GM19193 (cell line): ENCODE measurements around the gene IL1RAPL2.

Experiments
- POLR2A ChIP-seq: IDR thresholded peaks from 4 replicates; pipeline ENCODE4 v1.6.1; 2011; ENCODE audit not compliant: insufficient read depth, insufficient read length; ENCODE audit errors: extremely low read depth

Gene IL1RAPL2

GRCh38 chrX:105017641-105018040 lies 451.6 kb downstream of the IL1RAPL2 start:
- no peak for TF ChIP-seq POLR2A

GRCh38 chrX:105018865-105019264 lies 452.9 kb downstream of the IL1RAPL2 start:
- TF ChIP-seq POLR2A: no peak

DNA sequence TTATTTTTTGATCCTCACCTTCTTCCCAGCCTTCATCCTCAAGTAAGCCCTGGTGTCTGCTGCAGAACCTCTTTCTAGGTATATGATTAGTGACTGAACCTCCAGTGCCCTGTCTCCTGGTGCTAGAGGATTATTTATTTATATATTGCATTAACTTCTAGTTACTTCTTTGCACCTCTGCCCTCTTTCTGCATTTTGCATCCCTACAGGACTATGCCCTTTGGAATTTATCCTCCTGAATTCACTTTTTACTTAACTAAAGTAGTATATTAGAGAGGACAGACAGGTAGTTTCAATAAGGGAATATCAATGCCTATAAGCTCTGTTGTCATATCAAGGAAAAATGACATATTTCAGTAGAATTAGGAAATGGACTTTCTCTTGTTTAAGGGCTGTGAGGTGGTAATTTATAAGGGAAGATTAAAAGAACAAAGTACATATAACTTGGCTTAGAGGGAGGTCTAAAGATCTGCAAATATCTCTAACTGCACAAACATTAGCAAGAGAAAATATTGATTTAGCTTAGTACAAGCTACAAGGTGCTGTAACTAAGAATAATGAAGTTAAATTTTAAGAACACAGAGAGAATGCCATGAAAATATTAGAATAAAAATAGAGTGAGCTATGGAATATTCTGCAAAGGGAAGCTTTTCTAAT lies 472.8 kb downstream of the IL1RAPL2 start:
- TF ChIP-seq POLR2A: no peak

DNA sequence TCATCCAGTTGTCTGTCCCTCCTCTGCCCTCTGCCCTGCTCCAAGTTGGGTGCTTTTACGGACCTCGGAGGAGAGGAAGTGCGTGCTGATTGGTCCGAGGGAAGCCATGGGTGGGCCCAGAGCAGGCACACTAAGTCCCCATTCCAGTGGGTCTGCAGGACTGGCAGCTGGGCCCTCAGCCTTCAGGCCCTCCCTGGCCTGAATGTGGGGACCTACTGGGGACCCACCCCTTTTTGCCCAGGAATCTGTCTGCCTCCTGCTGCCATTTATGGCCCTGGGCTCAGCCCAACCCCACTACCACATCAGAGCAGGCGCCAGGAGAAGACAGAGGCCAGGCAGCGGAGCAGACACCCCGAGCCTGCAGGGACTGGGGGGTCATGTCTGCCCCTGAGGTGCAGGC lies 484.9 kb downstream of the IL1RAPL2 start:
- no peak for TF ChIP-seq POLR2A

DNA sequence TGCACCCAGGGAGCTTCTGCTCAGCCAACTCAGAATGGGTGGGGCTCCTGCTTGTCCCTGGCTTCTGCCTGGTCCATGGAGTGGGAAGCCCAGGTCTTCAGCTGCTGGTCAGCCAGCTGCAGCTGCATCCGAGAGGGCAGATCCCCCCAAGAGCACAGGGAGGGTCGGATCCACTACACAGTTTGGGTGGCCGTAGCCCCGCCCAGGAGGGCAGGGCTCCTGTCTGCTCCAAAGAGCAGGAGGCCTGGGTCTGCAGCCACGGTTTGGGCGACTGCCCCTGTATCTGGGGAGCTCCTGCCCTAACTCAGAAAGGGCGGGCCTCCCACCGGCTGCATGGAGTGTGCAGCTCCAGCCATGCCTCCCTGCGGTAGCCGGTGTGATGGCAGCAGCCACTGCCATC lies 485.4 kb downstream of the IL1RAPL2 start:
- TF ChIP-seq POLR2A: no peak

DNA sequence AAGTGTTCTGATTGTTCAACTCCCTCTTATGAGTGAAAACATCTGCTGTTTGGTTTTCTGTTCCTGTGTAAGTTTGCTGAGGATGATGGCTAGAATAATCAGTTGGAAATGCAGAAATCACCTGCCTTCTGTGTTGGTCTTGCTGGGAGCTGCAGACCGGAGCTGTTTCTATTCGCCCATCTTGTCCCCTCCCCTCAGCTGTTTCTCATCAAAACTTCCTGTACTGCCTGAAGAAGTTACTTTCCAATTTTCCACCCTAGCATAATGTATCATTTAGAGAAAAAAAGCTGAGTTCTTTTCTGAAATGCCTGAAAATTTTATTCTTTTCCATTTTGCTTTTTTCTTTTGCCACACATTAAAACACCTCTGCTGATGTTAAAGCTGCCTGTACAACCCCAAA lies 486.9 kb downstream of the IL1RAPL2 start:
- no peak for TF ChIP-seq POLR2A

DNA sequence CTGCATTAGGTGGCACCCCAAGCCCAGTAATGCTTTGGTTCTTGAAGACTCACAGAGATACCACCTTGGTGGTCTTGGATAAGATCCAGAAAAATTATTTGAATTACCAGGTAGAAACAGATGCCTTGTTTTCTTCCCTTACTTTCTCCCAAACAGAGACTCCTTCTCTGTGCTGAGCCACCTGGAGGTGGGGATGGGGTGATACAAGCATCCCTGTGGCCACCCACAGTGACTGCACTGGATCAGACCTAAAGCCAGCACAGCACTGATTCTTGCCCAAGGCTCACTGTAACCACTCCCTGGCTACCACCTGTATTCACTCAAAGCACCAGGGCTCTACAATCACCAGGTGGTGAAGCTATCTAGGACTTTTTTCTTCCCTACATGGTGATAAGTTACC lies 497.7 kb downstream of the IL1RAPL2 start:
- no peak for TF ChIP-seq POLR2A

DNA sequence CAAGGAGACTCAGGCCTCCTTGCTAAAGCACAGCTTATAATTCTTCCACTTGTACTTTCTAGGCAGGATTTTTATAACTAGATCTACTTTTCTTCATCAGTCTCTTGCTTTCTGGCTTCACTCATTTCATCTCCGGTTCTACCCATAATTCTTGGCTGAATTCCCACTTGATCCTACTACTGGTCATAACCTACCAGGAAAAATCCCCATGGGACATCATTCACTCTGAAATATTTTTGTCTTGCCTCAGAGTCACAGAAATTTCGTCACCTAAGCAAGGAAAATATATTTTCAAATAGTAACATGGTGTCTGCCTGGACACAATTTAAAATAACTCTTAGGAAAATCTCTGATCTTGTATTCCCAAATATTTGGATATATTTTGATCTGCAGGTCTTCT lies 532.2 kb downstream of the IL1RAPL2 start:
- no peak for TF ChIP-seq POLR2A

DNA sequence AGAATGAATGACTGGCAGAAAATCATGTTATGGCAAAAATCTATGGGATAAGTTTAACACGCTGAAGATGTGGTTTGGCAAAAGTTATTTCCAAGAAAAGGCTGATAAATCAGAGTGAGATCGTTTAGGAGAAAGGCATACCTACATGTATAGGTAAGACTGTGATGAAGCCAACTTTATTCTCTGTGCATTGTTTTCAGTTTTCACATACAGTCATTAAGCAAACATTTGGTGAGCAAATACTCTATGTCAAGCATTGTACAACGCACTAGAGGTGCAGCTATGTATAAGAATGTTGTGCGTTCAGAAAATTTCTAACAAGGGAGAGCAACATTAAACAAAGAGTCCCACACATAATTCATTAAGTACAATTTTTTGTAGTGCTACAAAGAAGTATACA lies 532.8 kb downstream of the IL1RAPL2 start:
- no peak for TF ChIP-seq POLR2A

DNA sequence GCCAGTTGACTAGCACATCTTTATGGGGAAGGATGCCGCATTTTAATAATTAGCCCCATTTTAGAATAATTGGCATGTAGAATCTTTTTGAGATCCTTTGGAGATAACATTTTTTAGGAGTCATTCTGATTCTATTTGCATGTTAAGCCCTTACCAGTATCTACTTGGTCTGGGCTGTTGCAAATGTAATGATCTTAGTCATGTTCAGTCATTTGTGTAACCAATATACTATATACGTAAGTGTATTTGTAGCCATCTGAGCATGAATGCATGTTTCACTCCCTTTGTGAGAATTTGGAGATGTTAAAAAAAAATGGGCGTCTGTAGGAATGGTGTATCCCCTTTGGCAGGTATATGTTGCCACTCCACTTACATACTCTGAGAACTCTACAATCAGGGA lies 535.4 kb downstream of the IL1RAPL2 start:
- TF ChIP-seq POLR2A: no peak

DNA sequence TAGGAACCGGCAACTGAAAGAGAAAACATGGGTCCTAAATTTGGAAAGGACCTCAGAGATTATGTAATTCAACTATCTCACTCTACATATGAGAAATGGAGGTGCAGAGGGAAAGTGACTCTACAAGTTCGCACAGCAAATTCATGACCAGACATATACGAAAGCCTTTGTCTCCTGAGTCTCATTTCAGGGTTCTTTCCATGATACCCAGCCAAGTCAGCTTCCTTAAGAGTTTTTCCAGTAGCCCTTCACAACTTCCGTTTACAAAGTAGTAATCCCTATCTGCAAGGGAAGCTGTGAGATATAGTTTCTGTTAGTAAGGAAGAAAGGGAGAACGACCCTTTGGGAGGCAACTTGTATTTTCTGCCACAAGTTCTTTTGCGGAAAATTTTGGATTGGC lies 543.9 kb downstream of the IL1RAPL2 start:
- TF ChIP-seq POLR2A: no peak

- TF ChIP-seq POLR2A: no peak
These were observed 548.6 kb downstream of the IL1RAPL2 start for GRCh38 chrX:105114554-105115130.

GRCh38 chrX:105116486-105116885 lies 550.5 kb downstream of the IL1RAPL2 start:
- no peak for TF ChIP-seq POLR2A

- no peak for TF ChIP-seq POLR2A
These were observed 551.6 kb downstream of the IL1RAPL2 start for GRCh38 chrX:105117621-105118020.

DNA sequence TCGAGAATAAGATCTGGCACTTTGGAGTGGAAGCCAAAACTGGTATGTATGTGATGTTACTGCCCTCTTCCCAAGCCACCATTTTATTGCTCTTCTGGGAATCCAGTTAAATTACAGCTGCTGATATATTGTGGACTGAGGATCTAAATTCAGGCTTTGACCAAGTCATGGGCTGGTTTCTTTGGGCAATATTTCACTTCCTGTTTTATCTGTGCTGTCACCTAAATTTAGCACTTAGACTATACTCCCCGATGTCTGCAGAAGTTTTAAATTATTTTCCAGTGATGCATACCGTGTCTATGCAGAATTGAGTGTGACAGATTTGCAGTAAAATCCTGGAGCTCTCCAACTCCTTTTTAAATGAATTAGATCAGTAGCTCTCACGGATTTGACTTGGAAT lies 554.5 kb downstream of the IL1RAPL2 start:
- no peak for TF ChIP-seq POLR2A

- no peak for TF ChIP-seq POLR2A
These were observed 555.2 kb downstream of the IL1RAPL2 start for GRCh38 chrX:105121186-105121585.

- TF ChIP-seq POLR2A: no peak
These were observed 560.2 kb downstream of the IL1RAPL2 start for GRCh38 chrX:105126201-105126600.
